Activated CD8-positive, alpha-beta memory T cell treated with anti-CD3 and anti-CD28 coated beads, Interleukin-2, amount 50 U/mL, for 24 hours (primary cell): ENCODE results near the gene CST9.

Experiments used
- DNase-seq: peaks from one replicate; pipeline ENCODE4 v3.0.0-alpha.2; 2020; ENCODE audit errors: extremely low read depth

The CST9 gene, protein sequence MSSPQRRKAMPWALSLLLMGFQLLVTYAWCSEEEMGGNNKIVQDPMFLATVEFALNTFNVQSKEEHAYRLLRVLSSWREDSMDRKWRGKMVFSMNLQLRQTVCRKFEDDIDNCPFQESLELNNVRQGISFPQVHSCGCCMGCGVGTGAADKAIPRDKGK

DNA sequence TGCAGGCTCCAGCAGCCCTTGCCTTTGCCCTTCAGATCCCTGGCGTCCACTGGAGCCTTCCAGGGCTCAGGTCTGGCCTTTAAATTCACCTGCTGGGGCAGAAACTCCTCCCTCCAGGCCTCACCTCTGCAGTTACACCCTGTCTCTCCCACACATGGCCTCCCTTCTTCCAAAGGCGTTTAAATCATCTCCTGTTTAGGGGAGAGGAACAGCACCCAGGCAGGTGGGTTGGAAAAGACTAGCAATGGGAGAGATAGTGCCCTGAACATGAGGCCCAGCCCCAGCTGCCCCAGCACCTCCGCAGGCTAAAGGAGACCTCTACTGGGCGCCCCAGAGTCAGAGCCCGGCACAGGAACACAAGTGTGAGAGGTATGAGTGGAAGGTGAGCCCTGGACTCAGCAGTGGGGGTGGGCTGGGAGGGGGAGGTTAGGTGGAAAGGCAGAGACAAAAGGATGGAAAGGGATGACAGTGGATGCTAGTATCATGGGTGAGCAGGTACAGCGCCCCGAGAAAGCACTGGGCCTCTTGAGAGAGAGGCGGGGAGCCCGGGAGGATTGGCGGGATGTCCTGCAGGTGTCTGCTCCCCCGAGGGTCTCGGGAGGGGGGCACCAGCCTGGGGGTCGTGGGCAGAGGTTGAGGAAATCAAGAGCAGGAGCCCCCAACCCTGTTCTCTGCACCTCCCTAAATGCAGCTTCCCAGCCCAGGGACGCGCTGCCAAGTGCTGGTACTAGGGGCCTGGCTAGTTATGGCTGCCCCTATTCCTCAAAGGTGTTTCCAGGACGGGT lies at the start of gene CST9:
CST9 (minus strand) TSS at position 51 of the 785 bp plus-strand sequence. CDS start 53 bp downstream, outside the sequence.
- DNase-seq: no peak

DNA sequence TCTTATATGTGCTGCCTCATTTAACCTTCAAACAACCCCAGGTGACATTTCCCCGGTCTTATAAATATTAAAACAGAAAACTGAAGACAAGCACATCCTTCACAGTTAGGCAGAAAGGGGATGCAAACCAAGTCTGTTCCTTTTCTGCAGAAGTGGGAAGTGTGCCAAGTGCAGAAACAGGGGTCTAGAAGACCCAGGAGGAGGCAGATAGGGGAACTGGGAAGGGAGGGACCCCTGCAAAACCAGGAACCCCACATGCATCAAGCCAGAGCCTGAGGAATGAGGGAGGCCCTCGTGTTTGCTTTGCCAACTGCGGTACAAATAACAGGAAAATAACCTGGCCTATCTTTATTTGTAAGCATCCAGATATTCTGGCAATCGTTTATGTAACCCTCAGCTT lies 49.0 kb upstream of the CST9 start:
- DNase-seq: no peak

DNA sequence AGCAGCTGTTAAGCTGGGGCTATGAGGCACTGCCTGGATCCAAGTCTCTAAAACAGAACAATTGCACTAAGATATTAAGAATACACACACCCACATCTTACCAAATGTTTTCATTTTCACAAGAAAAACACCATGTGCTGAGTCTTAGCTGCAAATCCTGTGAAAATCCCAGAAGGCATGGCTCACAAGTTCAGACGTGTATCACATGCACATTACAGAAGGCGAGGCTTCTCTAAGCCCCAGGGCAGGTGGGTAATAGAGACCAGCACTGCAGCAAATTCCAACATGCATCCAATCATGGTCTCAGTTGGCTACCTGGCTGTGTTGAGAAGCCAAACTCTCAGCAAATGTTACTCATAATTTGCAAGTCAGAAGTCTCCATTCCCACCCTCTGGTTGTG lies 48.3 kb upstream of the CST9 start:
- no peak for DNase-seq

DNA sequence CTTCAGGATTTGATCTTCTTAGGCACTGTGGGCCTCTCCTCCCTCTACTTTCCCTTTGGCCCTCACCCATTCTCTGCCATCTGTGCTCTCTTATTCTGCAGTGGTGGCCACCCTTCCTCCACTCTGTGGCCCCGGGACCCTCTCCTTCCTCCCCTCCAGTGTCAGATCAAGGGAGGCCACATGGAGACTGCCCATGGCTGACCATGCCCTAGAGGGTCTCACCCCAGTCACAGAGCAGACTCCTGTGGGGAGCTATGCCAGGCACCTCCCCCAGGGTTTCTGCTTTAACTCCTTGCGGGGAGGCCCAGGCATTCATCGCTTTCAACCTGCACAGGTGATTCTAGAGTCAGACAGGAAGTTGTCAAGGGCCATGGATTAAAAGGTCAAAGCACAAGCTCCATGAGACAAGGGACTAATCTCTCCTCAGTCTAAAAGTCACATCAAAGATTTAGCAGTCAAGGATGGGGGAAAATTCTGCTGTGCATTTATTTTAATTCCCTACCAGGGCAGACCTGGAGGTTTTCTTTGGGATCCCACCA lies 47.8 kb upstream of the CST9 start:
- DNase-seq: no peak

DNA sequence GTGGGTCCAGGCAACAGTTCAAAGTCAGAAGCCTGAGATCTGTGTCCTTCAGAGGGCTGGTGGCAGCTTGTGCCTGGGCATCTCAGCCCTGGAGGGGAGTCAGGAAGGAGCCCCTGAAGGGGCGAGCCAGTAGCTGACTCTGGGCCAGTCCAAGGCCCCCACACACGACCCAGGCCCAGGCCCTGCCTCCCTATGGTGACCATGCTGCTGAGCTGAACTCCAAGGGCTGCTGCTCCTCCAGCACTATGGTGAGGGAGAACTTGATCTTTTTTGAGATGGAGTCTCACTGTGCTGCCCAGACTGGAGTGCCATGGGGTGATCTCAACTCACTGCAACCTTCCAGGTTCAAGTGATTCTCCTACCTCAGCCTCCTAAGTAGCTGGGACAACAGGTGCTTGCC lies 47.2 kb upstream of the CST9 start:
- DNase-seq: no peak

DNA sequence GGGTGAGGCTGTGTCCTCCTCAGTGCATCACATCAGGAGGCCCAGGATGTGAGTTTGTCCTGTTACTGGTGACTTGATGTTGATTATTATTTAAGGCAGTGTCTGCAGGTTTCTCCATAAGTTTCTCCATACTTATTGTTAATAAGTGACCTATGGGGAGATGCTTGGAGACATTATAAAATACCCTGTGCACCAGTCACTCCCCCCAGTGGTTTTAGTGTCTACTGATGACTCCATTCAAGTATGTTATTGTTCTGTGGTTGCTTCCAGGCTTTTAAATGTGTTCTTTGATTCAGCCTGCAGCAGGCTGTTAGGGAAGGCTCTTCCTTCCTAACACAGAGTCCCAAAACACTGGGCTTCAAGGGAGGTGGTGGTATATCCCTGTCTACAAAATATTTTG lies 46.7 kb upstream of the CST9 start:
- DNase-seq: no peak

DNA sequence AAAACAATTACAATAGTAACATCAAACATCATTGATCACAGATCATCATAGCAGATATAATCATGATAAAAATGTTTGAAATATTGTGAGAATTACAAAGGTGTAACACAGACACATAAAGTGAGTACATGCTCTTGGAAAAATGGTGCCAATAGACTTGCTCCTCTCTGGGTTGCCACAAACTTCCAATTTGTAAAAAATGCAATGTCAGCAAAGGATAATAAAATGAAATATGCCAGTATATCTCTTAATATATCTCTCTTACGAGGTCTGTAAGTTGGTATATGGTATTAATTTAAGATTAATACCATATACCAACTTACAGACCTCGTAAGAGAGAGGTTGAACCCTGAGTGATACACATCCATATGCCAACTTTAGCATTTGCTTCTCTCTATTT lies 45.4 kb upstream of the CST9 start:
- no peak for DNase-seq

DNA sequence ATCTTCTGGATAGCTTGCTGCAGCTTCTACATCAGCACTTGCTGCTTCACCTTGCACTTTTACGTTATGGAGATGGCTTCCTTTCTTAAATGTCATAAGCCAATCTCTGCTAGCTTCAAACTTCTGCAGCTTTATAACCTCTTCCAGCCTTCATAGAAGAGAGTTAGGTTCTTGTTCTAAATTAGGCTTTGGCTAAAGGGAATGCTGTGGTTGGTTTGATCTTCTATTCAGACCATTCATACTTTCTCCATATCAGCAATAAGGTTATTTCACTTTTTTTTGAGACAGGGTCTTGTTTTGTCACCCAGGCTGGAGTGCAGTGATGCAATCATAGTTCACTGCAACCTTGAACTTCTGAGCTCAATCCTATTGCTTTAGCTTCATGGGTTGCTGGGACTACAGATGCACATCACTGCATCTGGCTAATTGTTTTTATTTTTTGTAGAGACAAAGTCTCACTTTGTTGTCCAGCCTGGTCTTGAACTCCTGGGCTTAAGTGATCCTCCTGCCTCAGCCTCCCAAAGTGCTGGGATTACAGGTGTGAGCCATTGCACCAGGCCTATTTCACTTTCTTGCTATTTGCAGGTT lies 44.2 kb upstream of the CST9 start:
- DNase-seq: no peak

DNA sequence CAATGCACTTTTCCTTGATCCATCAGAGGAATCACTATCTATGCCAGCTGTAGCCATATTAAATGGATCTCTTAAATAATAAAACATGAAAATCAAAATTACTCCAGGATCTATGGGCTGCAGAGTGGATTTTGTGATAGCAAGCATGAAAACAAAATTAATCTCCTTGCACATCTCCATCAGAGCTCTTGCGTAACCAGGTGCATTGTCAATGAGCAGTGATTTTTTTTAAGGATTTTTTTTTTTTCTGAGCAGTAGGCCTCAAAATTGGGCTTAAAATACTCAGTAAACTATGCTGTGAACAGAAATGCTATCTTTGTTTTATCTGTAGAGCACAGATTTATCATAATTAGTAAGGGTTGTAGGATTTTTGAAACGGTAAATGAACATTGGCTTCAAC lies 43.5 kb upstream of the CST9 start:
- DNase-seq: no peak

DNA sequence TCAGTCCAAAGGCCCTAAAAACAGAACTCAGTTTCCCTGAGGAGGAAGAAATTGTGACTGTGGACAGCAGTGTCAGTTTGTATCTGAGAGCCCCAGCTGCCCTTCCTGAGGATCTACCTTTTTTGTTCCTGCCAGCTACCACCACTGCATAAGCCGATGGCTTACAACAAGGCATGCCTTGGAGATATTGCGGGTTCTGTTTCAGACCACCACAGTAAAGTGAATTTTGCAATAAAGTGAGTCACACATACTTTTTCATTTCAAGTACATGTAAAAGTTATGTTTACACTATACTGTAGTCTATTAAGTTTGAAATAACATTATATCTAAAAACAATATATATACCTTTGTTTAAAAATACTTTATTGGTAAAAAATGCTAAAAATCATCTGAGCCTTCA lies 41.6 kb upstream of the CST9 start:
- DNase-seq: no peak

DNA sequence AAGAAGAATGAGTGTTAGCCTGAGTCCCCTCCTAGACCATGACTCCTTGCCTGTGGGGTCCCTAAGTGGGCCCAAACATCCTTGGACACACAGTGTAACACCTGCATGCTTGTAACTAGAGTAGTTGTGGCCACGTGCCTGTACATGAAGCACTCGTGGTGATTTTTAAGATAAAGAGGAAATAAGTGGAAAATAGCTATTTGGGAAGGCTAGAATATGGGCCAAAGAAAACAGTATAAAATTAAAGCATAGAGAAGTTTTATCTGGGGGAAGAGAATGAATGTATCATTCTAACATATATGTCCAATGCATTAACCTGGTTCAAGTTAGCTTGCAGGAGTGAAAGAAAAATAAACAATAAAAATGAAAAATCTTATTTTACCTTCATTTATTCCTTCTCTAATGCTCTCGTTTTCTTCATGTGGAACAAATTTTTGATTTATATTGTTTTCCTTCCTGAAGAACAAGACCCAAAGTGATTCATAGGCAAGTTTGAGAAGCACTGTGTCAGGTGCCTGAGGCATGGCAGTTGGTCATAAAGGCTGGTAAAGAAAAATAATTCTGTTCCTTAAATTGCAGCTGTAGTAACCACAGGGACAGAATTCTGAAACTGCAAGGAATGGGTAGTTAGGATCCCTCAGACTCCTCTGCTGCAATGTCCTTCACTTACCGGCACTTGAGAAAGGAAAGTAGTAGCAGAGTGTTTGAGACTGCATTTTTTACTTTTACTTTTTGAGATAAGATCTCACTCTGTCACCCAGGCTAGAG lies 40.6 kb upstream of the CST9 start:
- no peak for DNase-seq

DNA sequence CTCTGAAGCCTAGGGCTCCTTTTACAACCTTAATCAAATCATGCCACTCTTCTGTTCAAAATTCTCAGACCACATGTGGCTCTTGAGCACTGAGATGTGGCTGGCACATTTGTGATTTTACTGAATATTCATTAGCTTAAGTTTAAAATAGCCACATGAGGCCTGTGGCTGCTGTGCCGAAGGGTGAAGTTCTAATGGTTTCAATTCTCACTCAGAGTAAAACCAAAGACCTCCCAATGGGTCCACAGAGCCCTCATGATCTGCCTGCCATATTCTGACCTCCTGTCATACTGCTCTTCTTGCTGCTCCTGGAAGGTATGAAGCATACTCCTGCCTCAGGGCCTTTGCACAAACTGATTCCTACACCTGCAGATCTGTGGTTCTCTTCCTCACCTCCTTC lies 39.9 kb upstream of the CST9 start:
- DNase-seq: no peak

DNA sequence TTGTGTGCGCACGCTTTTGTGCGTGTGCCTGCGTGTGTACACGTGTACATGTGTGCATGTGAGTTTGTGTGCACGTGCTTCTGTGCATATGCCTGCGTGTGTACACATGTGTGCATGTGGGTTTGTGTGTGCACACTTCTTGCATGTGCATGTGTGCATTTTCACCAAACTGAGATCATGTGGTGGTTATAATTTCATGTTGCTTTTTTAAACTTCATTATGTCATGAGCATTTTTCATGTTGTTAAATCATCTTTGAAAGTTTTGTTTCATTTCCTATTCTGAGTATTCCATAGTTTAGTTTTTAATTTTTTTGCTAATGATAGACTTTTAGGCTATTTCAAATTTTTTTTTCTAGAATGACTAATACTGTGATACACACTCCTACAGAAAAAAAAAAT lies 38.4 kb upstream of the CST9 start:
- no peak for DNase-seq

DNA sequence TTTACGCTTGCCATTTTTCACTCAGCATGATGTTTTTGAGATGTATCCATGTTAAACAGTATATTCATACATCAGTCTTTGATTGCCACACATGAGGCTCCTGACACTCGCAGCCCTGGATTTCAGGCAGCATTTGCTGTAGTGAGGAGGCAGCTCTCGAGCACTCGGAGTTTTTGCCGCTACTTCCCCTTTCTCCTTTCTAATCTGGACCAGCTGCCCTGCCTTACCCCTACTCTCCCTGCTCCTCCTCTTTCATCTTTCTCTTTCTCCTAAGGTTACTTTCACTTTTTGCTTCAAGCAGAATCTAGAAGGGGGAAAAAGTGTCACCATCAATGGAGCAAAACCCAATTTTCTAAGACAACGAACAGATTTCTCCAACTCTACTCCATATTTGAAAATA lies 37.9 kb upstream of the CST9 start:
- no peak for DNase-seq

DNA sequence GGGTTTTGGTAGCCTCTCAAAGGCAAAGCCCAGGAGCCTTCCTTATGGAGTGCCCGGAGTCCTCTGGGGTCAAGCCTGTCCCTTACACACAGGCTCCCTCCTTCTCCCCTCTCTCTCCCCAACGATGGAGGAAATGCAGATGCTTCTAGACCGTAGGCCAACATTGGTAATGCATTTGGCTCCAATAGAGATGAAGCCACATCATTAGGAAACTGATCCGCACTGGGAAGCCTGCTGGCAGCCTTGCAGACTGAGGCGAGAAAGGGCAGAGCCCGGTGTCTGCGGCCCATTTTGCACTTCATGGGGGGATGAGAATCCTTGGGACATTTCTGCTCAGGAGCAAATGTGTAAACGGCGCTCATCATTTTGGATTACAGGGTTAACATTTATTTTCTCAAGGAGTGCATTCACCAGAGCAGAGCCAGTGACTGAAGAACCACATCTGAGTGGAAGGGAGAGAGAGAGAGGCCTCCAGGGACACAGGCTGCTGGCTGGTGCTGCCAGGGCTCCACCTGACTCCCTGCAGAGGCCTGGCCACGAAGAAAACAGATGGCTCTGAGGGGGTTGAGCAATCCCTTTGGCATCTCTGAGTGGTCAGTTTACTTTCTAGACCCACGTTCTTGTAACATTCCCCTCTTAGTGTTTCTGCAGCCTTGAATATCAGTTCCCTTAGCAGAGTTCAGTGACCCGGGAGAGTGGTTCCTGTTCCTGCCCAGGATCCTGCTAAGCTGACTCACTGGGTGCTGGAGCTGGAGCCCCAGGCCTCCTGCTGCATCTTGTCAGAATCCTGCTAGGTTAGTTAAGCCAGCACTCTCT lies 36.4 kb upstream of the CST9 start:
- no peak for DNase-seq

DNA sequence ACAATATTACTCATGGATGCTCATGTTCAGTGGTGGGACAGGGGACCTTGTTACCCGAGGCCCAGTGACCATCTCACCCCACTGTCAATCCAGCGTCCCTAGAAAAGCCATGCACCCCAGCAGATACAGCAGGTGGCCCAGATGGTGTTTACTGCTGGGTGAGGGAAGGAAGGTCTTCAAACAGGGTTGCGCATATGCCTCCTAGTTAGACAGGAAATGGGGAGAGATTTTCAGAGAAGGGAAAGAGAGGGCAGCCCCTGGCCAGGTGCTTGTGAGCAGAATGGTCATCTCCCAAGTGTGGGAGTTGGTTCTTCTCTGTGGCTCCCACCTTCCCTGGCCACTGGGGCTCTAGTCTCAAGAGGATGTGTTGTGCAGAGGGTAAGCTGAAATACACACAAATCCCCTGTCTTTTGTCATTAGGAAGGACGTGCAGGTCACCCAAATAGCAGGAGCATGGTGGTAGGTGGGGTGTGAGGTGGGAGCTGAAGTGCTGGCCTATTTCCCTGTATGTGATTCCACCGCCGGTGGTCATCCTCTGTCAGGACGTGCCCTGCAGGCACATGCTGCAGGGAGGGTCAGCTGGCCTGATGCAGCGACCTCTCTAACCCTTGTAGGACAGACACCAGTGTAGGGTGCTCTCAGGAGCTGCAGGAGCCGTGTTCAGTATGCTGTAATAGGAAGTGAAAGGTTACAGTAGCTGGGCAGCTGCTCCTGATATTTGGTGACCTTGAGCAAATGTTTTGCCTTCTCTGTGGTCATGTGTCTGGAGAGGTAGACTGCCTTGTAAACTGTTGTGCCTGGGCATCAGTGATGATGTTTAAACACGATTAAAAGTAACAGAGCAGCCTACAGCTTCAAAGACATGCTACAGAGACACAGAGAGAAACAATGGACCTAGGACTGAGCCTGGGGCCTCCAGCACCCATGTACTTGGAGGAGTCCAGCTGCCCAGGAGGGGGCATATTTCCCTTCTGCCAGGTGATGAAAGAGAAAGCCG lies 35.3 kb upstream of the CST9 start:
- no peak for DNase-seq

DNA sequence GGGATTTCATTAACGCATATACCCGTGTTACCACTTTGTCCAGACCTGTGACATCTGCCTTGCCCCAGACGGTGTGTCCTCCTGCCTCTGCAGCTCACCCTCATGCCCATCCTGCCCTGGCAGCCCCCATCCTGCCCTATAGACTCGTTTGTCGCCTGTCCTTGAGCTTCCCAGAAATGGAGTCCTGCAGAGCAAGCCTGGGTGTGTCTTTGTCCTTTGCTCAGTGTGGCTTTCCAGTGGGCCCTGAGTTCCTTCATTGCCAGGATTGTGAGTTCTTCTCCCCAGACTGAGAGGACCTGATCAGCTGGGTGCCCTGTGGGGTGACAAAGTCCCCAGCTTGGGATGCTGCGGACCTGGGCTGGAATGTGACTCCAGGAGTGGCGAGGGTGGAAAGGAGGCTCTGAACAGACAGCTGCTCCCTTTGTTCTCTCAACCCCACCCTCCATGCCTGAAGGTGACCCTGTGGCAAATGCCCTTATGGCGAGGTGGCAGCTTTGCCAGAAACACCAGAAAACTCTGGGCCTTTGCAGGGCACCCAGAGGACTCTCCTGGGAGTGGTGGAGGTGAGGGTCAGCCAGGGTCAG lies 34.4 kb upstream of the CST9 start:
- DNase-seq: no peak

DNA sequence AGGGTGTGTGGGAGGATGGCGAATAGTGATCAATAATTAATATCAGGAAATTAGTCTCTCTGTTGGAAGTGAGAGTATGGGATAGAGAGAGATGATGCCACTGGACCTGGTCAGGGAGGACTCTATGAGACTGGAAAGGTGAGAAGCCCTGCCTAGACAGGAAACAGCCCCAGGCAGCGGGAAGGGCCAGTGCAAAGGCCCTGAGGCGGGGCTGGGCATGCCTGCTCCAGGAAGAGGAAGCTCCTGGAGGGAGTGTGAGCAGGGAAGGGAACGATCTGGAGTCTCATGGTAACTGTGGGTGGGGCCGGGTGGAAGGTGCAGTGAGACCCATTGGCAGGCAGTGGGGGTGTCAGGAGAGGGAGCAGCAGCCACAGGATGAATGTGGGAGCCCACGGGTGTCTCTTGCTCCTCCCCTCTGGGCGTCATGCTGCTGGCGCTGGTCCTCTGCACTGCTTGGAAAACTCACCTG lies 33.8 kb upstream of the CST9 start:
- no peak for DNase-seq

DNA sequence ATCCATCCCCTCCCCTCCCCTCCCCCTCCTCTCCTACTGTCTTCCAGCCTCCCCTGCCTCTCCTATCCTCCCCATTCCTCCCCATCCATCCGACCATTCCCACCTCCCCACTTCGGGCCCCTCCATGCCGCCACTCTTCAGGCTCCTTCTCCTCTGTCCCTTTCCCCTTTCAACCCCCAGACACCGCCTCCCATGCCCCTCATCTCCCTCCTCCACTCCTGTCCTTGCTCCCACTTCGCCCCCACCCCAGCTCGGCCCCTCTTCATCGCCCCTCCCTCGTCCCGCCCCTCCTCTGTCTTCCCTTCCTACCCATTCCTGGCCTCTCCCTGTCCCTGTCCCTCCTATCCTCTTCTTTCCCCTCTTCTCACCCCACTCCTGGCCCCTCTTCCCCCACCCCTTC lies 32.6 kb upstream of the CST9 start:
- DNase-seq: no peak
